HG03342 (cell line): ENCODE results near the gene LDB2.
"Not testable (repeated sequence)": the region's sequence is repeated elsewhere in the genome, so short reads cannot be mapped to it uniquely, and the experiment has no call there.

ENCODE experiments used
- ATAC-seq: cut with Tn5 transposase; IDR thresholded peaks from one replicate; pipeline ENCODE4 v1.9.1; 2021; ENCODE audit warnings: mild to moderate bottlenecking, moderate library complexity; ENCODE audit not compliant: unreplicated experiment

LDB2 gene

DNA sequence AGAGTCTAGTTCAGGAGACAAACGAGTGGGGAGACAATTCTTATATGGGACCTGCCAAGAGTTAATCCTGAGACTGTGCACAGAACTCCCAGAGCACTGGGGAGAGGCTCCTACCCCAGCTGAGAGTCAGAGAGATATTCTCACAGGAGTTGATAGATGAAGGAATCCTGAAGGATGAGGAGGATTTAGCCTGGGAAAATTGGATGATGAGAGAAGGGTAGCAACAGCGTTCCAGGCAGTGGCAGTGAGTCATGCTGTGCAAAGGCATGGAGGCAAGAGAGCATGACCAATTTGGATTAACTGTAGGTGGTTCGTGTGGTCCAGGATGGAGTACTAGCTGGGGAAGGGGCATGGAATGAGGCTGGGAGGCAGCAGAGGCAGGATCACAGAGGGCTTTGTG is 318.6 kb downstream of the LDB2 start:
- ATAC-seq, result no peak

DNA sequence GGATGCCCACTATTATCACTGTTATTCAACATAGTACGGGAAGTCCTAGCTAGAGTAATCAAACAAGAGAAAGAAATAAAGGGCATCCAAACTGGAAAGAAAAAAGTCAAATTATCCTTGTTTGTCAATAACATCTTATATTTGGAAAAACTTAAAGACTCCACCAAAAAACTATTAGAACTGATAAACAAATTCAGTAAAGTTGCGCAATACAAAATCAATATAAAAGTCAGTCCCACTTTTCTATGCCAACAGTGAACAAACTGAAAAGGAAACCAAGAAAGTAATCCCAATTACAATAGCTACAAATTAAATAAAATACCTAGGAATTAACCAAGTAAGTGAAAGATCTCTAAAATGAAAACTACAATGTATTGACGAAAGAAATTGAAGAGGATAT is 321.3 kb downstream of the LDB2 start:
- no peak for ATAC-seq

DNA sequence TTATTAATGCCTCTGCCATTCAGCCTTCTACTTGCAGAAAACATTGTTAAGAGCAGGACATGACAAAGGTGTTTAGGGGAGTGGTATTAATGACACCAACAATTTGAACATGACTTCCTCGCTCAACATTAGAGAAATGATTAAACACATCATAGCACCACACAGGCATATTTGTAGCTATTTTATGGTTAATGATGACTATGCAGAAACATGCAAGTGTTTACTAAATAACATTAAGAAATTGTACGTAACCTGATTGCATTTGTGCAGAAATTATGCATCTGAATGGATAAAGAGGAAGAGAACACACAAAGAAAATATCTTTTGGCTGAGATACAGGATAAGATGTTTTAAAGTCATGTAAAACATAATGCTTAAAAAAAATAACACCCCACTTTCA is 323.5 kb downstream of the LDB2 start:
- ATAC-seq, result no peak

DNA sequence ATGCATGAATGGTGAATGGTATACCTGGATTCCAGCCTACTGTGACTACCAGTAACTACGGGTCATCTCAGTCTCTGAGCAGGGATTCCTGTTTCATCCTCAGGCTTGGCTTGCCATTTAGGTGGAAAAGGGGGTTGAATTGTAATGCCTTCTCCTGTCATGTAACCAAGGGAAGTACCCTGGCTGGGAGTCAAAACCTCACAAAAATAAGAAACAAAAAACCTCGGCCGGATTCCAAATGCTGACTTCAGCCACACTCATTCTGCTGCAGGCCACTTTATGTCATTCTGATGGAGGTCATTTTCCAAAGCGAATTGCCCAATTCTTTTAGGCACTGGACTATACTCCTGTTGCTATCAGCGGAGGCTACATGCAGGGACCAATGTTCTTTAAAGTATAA is 324.7 kb downstream of the LDB2 start:
- ATAC-seq, result no peak

DNA sequence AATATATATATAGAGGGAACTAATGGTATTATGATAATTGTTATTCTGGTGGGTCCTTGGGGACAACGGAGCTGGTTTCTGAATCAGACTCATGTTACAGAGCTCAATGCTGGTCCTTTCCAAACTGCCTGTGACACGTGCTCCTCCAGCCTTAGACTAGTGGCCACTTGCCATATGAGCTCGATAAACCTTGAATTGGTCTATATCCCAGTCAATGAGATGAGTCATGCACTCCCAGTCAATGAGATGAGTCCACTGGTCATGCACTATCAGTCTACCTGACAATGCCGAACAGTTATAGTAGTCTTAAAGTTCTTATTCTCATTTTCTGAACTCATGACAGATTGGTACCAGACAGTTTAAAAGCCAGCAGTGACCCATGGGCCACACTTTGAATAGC is 325.2 kb downstream of the LDB2 start:
- ATAC-seq, result no peak

DNA sequence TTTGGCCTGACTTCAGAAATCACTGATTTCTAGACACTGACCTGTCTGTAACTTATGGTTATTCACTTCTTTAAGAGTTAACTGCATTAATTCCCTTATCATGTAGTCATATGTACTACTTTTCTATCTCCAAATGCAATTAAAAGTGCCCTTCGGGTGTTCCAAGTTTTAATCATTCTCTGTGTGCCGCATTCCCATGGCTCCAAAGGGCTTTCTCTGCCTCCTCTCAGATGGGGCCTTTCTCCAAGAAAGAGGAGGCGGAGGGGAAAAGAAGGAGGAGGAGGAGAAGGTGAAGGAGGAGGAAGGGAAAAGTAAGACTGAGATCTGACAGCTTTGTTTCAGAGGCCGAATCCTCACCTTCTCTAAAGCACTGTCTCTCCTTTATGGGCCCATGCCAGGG is 325.8 kb downstream of the LDB2 start:
- no peak for ATAC-seq

DNA sequence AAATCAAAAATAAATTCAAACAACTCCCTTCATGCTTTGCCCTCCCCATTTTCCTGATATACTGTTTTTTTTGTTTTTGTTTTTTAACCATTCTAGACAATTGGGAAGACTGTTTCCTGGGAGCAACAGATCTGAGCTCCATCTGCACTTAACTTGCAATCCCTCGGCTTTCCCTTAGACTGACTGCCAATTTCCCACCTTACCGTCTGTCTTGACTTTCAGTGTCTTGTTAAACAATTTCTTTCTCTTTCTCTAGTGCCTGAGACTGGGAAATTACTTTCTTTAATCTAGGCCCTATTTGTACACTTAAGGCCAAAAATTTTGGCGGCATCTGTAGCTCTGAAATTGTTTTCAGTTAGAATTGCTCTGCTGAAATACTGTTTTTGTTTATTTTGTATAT is 326.3 kb downstream of the LDB2 start:
- ATAC-seq, result no peak

DNA sequence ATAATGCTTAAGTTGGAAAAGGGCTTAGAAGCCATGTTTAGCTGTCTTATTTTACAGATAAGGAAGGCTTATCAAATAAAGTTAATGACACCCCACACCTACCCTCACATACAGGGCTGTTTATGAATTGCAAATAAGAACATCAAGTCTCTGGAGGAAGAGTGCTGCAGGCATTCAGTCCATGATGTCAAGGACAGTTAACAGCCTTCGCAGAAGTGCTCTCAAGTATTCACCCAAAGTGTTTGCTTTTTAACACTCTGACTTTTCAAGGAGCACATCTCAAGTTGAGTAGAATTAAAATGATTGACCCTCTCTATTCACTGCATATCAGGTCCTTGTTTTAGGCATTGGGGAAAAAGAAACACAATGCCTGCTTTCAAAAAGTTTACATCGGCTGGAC is 328.7 kb downstream of the LDB2 start:
- no peak for ATAC-seq

DNA sequence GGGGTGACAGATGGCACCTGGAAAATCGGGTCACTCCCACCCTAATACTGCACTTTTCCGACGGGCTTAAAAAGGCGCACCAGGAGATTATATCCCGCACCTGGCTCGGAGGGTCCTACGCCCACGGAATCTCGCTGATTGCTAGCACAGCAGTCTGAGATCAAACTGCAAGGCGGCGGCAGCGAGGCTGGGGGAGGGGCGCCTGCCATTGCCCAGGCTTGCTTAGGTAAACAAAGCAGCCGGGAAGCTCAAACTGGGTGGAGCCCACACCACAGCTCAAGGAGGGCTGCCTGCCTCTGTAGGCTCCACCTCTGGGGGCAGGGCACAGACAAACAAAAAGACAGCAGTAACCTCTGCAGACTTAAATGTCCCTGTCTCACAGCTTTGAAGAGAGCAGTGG is 341.1 kb downstream of the LDB2 start:
- not testable (repeated sequence) for ATAC-seq

DNA sequence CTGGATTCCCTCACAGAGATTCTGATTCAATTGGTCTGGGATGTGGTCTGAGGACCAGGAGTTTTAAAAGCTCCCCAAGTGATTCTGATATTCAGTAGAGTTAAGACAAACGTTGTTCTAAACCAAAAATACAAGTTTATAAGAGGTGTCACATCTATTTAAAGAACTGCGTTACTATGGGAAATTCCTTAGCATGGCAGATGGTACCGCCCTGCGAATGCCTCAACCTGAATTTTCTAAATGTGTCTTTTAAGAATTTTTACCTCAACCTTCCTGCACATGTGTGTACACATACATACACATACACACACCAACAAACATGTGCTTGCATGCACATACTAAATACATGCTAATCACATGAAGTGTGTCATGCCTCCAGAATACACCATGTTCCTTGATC is 343.3 kb downstream of the LDB2 start:
- ATAC-seq, result no peak

DNA sequence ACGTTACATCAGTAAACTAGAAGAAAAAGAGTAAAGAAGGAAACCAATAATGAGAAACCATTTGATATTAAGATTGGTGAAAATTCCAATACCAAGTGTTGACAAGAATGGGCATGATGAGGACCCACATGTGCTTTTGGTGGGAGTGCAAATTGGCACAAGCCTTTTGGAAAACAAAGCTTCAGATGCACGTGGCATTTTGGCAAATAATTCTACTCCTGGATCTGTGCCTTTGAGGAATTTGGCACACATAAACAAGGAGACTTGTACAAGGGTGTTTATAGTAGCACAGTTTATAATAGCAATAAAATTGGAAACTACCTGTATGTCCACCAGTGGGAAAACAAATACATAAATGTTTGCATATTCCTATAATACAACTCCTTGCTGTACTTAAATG is 347.9 kb downstream of the LDB2 start:
- ATAC-seq, result no peak

DNA sequence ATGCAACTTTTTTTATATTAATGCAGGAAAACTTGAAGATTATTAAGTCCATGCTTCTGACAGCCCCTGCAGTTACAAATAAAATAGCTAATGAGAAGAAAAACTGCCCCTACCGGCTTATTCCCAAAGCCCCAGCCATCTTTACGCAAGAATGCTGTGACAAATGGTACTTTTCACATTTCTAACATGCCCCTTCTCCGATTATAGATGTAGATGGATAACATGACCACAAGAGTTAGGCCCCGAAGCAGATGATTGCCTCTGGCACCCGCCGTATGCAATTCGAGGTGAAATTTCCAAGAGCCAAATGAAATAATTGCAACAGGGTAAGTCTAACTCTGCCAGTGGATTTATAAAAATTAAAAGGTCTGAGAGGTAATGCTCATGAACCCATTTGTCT is 352.8 kb downstream of the LDB2 start:
- ATAC-seq, result no peak

DNA sequence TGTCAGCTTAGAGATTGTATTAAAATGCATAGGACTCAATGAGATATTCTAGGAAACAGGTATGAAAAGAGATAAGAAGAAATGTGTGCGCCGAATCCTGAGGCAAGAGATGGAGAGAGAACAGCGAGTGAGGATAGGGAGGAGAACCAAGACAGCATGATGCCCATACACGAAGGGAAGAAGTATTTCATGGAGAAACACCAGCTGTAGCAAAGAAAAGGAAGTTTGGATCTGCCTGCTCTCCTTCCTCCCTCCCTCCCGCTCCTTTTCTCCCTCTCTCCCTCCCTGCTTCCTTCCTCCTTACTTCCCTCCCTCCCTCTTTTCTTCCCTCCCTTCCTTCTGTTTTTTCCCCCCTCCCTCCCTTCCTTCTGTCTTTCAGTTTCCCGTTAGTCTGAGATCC is 353.6 kb downstream of the LDB2 start:
- no peak for ATAC-seq

DNA sequence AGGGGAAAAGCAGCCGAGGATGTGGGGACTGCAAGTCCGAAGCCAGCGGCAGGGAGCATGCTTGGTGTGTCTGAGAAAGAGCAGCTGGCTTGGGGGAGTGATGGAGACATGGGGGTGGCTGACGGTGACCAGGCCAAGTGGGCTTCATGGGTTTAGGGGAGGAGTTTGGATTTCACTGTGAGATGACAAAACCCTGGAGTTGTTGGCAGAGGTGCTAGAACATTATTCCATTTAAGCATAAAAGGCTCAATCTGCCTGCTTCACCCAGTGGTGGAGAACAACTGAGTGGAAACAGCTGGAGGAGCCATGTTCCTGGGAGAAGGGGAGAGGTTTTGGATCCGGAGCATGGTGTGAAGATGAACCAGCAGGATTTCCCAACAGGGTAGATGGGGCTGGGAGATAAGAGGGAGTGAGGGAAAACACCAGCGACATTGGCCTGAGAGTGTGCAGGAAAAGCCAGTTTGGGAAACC is 354.2 kb downstream of the LDB2 start:
- no peak for ATAC-seq

DNA sequence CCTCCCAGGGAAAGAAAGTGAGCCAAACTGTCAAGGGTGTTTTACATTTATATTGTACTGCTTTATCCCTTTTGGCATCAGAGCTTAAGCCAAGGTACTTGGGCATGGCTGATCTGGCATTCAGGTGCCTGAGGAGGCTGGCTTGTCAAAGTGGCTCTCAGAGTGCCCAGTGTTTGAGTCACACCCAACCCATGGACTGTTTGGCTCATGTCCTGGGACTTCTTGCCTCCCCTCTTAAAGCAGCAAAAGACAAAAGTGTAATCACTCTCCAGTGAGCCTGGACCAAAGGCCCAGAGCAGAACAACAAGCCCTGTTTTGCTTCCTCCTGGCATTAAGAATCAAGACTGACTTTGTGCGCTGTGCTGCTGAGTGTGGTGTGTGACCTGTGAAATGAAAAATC is 360.5 kb downstream of the LDB2 start:
- ATAC-seq, result no peak

DNA sequence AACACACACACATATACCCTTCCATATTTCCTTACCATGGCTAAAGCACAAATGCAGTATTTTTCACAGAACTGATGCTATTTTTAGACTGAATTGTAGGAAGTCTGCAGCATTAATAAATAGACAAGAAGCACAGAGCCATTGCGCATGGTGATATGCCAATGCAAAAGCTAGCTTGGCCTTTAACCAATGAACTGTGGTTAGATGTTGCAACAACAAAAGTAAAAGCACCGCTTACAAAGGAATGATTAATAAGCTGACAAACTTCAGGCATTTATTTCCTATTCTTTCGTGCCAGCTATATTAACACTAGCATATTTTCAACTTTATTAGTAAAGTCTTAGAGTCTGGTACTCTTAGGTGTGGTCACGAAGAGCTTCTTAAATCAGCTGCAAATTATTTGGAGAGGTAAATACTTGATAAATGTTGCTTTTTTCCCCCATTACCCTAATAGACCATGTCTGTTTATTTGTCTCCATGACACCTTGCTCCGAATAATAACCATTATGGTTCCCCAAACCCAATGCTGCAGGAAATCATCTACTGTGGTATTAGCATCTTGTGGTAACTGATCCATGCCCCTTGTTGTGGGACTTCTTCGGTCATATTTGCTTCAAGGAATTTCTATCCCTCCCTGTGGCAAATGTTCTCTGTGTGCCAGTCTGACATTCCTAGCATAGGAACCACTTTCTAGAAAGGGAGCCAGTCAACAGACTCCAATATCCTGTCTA is 366.0 kb downstream of the LDB2 start:
- no peak for ATAC-seq

DNA sequence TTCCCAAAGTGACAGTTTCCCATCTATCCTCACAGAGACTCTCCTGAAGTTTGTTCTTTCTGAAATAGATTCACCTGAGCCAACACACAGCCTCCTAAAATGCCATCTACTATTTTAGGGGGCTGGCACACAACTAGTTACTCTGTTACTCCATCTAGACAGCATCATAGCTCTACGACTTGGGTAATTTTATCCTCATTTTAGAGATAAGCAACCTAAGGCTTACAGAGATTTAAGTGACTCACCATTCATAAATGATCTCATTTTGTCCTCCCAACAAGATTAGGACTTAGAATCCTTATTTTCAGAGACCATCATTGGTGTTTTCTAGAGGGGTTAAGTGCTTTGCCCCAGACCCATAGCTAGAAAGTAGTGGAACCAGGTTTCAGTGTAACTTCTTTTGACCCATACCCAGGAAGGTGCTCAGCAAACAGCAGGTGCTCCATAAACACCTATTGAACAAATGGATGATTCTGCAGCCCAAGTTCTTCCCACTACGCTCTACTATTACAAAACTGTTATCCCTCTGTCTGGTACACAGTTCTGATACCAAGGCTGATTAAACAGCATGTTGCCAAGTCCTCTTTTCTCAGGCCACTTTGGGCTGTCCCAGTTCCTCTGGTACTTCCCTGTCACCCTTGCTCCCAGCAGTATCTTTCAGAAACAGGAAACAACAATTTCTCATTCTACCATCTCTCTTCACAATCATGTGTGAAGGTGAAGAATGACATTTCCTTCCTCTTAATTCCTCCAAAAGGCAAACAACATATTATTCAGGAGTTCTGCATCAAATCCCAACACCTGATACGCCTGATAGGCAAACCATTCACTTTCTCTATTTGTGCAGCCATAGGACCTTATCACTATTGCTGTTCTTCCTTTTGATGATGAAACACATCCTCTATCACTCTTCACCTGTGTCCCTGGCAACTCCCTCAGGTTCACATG is 367.5 kb downstream of the LDB2 start:
- ATAC-seq, result no peak

DNA sequence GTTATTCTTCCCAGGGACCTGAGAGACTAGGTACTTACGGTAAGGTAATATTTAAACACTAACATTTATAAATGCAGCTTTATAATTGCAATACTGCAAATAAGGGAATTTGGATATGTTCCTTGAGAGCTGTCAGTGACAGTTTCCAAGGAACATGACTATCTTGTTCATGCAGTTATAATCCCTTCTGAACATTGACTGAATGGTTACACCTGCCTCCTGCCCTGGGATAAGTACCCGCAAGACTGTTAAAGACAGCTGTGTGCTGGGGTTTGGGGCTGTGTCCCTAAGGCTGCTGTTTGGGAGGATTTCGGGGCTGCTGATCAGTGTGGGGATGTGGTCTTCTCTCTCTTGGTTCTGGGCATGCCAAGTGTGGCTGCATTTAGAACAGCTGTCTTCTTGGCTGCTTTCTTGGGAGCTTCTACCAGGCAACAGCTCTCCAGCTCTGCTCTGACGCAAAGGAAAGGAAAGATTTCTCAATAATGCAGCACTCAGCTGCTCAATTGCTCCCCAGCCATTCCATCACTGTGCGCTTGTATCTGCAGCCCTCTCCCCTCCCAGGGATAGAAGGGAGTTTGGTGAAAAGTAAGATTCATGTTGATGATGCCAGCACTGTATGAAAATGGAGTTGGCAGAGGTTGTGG is 373.4 kb downstream of the LDB2 start:
- no peak for ATAC-seq

DNA sequence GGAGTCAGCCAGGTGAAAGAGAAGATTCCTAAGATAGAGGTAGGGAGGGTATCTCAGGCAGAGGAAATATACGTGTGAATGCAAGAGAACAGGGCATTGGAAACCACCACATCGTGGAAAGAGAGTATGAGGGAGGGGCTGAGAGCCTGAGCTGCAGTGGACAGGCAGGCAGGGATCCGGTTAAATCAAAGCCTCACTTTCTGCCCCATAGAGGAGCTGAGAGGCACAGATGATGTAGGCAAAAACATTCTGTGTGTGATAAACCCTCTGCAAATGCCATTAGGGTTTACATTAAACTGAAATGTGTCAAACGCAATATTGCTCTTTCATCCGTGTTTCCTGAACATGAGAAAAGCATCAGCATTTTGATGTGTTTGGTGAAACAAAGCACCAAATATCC is 374.0 kb downstream of the LDB2 start:
- no peak for ATAC-seq

DNA sequence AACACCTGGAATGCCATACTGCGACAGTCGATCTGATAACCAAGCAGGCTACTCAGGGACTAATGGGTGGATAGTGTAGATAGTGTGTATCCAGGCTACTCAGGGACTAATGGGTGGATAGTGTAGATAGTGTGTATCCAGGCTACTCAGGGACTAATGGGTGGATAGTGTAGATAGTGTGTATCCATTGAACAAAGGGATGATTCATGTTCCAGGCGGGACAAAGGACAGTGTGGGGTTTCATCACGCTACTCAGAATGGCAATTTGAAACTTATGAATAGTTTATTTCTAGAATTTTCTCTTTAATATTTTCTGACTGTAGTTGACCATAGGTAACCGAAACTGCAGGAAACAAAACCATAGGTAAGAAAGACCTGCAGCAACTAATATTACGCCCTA is 374.9 kb downstream of the LDB2 start:
- ATAC-seq, result not testable (repeated sequence)

DNA sequence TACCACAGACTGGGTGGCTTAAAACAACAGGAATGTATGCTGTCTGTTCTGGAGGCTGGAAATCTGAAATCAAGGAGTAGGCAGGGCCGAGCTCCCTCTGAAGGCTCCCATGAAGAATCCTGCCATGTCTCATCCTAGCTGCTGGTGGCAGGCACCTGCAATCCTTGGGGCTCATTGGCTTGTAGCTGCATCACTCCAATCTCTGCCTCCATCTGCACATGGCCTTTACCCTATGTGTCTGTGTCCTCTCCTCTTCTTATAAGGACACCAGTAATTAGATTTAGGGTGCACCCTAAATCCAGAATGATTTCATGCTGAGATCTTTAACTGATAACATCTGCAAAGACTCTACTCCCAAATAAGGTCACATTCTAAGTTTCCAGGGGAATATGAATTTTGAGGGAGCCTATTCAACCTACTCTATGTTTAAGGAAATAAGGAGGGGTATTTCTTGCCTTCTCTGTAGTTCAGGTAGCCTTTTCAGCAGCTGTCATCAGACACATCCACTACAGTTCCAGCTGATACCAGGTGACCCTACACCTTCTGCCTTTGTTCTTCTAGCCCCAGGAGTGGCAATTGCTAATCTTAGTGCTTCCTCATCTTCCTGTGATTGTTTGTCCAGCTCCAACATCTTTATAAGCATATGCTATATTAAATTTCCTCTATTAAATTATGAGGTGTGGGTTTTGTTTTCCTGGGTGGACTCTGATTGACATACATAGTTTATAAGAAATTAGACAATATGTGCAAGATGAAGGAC is 377.1 kb downstream of the LDB2 start:
- no peak for ATAC-seq
